GM12878 (cell line): ENCODE results near the gene SLC26A1. TPM values are rescaled to one million over a fixed set of nuclear protein-coding genes. Genes with fewer than 3 reads are reported as not detected.

ENCODE experiments used
- ATAC-seq: fragments of 200-7000 bp; cut with Tn5 transposase; 3 replicates; pipeline ENCODE4 v1.9.1; 2020; ENCODE audit warnings: mild to moderate bottlenecking, moderate library complexity
- BruUV-seq: library from RNA; stranded (reverse); fragments of 400-500 nt; replicated peaks from 2 replicates; lab custom pipeline; 2021; lab: Mats Ljungman, UMichigan
- CTCF ChIA-PET: fragments of 300-600 bp; sonication (Branson Sonifier 250); formaldehyde crosslinking; extraction: SDS; loops from one replicate; lab custom pipeline; 2021; ENCODE audit warnings: inconsistent platforms; lab: Yijun Ruan, JAX
- POLR2A ChIA-PET: fragments of 350-600 bp; formaldehyde crosslinking; extraction: SDS; loops from one replicate; lab custom pipeline; 2021; ENCODE audit warnings: inconsistent platforms; lab: Charles Lee
- RAD21 ChIA-PET: fragments of 300-600 bp; sonication (Branson Sonifier 250); formaldehyde crosslinking; loops from one replicate; lab custom pipeline; 2023; ENCODE audit warnings: antibody characterized with exemption; ENCODE audit not compliant: unreplicated experiment; lab: Charles Lee
- SMC1A ChIA-PET: fragments of 300-600 bp; sonication (Branson Sonifier 250); formaldehyde crosslinking; loops from one replicate; lab custom pipeline; 2023; ENCODE audit not compliant: unreplicated experiment, uncharacterized antibody; lab: Charles Lee
- DNase-seq: peaks from one replicate; pipeline ENCODE4 v3.0.0-alpha.2; 2011; ENCODE audit warnings: low read depth, low spot score
- FAIRE-seq: peaks from 3 replicates; lab custom pipeline; 2011; peaks lifted over from hg19 to GRCh38; lab: Jason Lieb, UNC
- H2AFZ ChIP-seq: 2 replicates; pipeline ENCODE4 v1.6.0; 2011; ENCODE audit warnings: low read depth, low read length, control low read depth; ENCODE audit not compliant: control insufficient read depth
- H3K27ac ChIP-seq: 2 replicates; pipeline ENCODE4 v1.5.1; 2011; ENCODE audit warnings: control low read depth; ENCODE audit not compliant: control insufficient read depth, insufficient read depth
- H3K27me3 ChIP-seq, 2 experiments: replicated peaks in 1 of 2; 2 replicates each; pipeline versions ENCODE4 v1.6.0 to v1.6.1; 2011; ENCODE audit warnings: low read length in 1 of 2; ENCODE audit not compliant: control insufficient read depth in 2 of 2, insufficient read depth in 2 of 2
- H3K36me3 ChIP-seq, 2 experiments: 2 replicates each; pipeline ENCODE4 v1.5.1; 2011; ENCODE audit warnings: low read length in 1 of 2; ENCODE audit not compliant: control insufficient read depth in 2 of 2, insufficient read depth in 2 of 2
- H3K4me1 ChIP-seq: 2 replicates; pipeline ENCODE4 v1.6.1; 2011; ENCODE audit warnings: mild to moderate bottlenecking, low read length, moderate library complexity, mixed read lengths; ENCODE audit not compliant: control insufficient read depth, insufficient read depth
- H3K4me2 ChIP-seq: 2 replicates; pipeline ENCODE4 v1.6.0; 2011; ENCODE audit warnings: control low read depth; ENCODE audit not compliant: control insufficient read depth, insufficient read depth
- H3K4me3 ChIP-seq: fragments of 200-600 bp; sonication (generic); 2 replicates; pipeline ENCODE4 v1.5.1; 2016
- H3K79me2 ChIP-seq: 2 replicates; pipeline ENCODE4 v1.6.0; 2011; ENCODE audit warnings: low read length; ENCODE audit not compliant: control insufficient read depth, insufficient read depth
- H3K9ac ChIP-seq: 2 replicates; pipeline ENCODE4 v1.8.0; 2011; ENCODE audit warnings: low read length, control low read depth, mixed read lengths; ENCODE audit not compliant: control insufficient read depth, insufficient read depth
- H3K9me3 ChIP-seq: replicated peaks from 3 replicates; pipeline ENCODE4 v1.5.1; 2011; ENCODE audit warnings: mild to moderate bottlenecking, low read length; ENCODE audit not compliant: control insufficient read depth, insufficient read depth
- H4K20me1 ChIP-seq: 2 replicates; pipeline ENCODE4 v1.6.0; 2011; ENCODE audit not compliant: control insufficient read depth, insufficient read depth
- ATF7 ChIP-seq: fragments of 450-650 bp; IDR thresholded peaks from 2 replicates; pipeline ENCODE4 v1.6.1; 2016; ENCODE audit warnings: low read depth, mild to moderate bottlenecking
- BMI1 ChIP-seq: fragments of 450-650 bp; IDR thresholded peaks from 2 replicates; pipeline ENCODE4 v1.6.1; 2016; ENCODE audit warnings: mild to moderate bottlenecking, moderate library complexity, borderline replicate concordance
- CEBPB ChIP-seq, 2 experiments: fragments of 150-350 bp in 1 of 2; IDR thresholded peaks; 2 replicates each; pipeline ENCODE4 v1.6.1; 2012 to 2014; ENCODE audit warnings: low read depth in 2 of 2, low read length in 2 of 2, borderline replicate concordance in 1 of 2, inconsistent platforms in 1 of 2
- CHD1 ChIP-seq: IDR thresholded peaks from 2 replicates; pipeline ENCODE4 v1.6.1; 2012; ENCODE audit warnings: low read depth, low read length, improper control_type of control experiment
- DPF2 ChIP-seq: fragments of 450-650 bp; IDR thresholded peaks from 2 replicates; pipeline ENCODE4 v1.6.1; 2017; ENCODE audit warnings: mild to moderate bottlenecking
- EP300 ChIP-seq, 2 experiments: fragments of 150-350 bp in 1 of 2; IDR thresholded peaks; 2 replicates each; pipeline ENCODE4 v1.6.1; 2011 to 2012; ENCODE audit warnings: low read depth in 2 of 2, low read length in 2 of 2, borderline replicate concordance in 1 of 2, improper control_type of control experiment in 1 of 2, inconsistent platforms in 1 of 2; ENCODE audit not compliant: control insufficient read depth in 1 of 2
- HDAC6 ChIP-seq: fragments of 200-600 bp; sonication (generic); IDR thresholded peaks from one replicate; pipeline ENCODE4 v1.8.0; 2017; ENCODE audit warnings: antibody characterized with exemption; ENCODE audit not compliant: unreplicated experiment
- JUND ChIP-seq: IDR thresholded peaks from 2 replicates; pipeline ENCODE4 v1.6.1; 2012; ENCODE audit warnings: low read depth, mild to moderate bottlenecking, low read length, improper control_type of control experiment, moderate library complexity
- KDM1A ChIP-seq: fragments of 200-600 bp; sonication (generic); IDR thresholded peaks from 2 replicates; pipeline ENCODE4 v1.6.1; 2016; ENCODE audit warnings: borderline replicate concordance
- MXI1 ChIP-seq: fragments of 150-350 bp; IDR thresholded peaks from 2 replicates; pipeline ENCODE4 v1.6.1; 2011; ENCODE audit warnings: low read depth, mild to moderate bottlenecking, inconsistent platforms, low read length, improper control_type of control experiment
- MYC ChIP-seq: IDR thresholded peaks from 2 replicates; pipeline ENCODE4 v1.6.1; 2011; ENCODE audit warnings: mild to moderate bottlenecking, low read length, moderate library complexity, inconsistent platforms; ENCODE audit not compliant: insufficient read depth, insufficient replicate concordance, insufficient read length, severe bottlenecking
- NR2C1 ChIP-seq: fragments of 450-650 bp; IDR thresholded peaks from 2 replicates; pipeline ENCODE4 v1.6.1; 2017; ENCODE audit warnings: antibody characterized with exemption, mild to moderate bottlenecking, moderate library complexity
- SIX5 ChIP-seq: IDR thresholded peaks from 2 replicates; pipeline ENCODE4 v1.6.1; 2011; ENCODE audit warnings: mild to moderate bottlenecking, low read depth, low read length, moderate library complexity; ENCODE audit not compliant: severe bottlenecking
- SMAD5 ChIP-seq: IDR thresholded peaks from 2 replicates; pipeline ENCODE4 v1.6.1; 2016; ENCODE audit warnings: antibody characterized with exemption, low read depth
- SRF ChIP-seq, 2 experiments: IDR thresholded peaks; 2 replicates each; pipeline ENCODE4 v1.6.1; 2011; ENCODE audit warnings: low read depth in 2 of 2, low read length in 2 of 2, mild to moderate bottlenecking in 1 of 2, moderate library complexity in 1 of 2
- STAT1 ChIP-seq: fragments of 450-650 bp; conservative IDR thresholded peaks from 2 replicates; pipeline ENCODE4 v1.6.1; 2014; ENCODE audit warnings: antibody characterized with exemption, mild to moderate bottlenecking
- TCF3 ChIP-seq: IDR thresholded peaks from 2 replicates; pipeline ENCODE4 v1.6.1; 2012; ENCODE audit warnings: low read depth, mild to moderate bottlenecking, low read length, borderline replicate concordance; ENCODE audit not compliant: insufficient read depth
- WGBS: methylation state at CpG from one replicate; pipeline ENCODE4 v1.1.6; 2016; ENCODE audit warnings: low lambda C conversion rate; ENCODE audit not compliant: insufficient replicate concordance, insufficient coverage; ENCODE audit errors: missing lambda C conversion rate; 5-methylcytosine and 5-hydroxymethylcytosine counted together
- in situ Hi-C: fragments of 300-500 bp; cut with MboI; formaldehyde crosslinking; loops from 9 replicates; pipeline ENCODE4 v1.14.3; 2018; ENCODE audit warnings: mixed read lengths
- intact Hi-C: fragments of 100-400 bp; cut with micrococcal nuclease; formaldehyde crosslinking; loops from one replicate; pipeline ENCODE4 v1.14.2; 2022; ENCODE audit not compliant: unreplicated experiment
- polyA plus RNA-seq, 11 experiments: library from polyadenylated mRNA; depleted of rRNA in 4 of 11; unstranded in 6 of 11; stranded (reverse) in 5 of 11; fragments of >200 nt; fragmentation: Nextera tagmentation in 4 of 11; fragmentation: Illumina TruSeq in 1 of 11; extraction: Ambion mirVana in 4 of 11; extraction: Trizol in 1 of 11; gene quantifications; 1 replicate in 1 of 11; 2 replicates in 10 of 11; pipeline versions ENCODE4 v1.2.1 to v1.2.3, GENCODE V29; 2011 to 2016; ENCODE audit warnings: inconsistent platforms in 2 of 11, missing spikeins in 2 of 11, low read depth in 1 of 11
- total RNA-seq, 4 experiments: library from RNA; depleted of rRNA in 3 of 4; stranded (reverse); fragments of >200 nt in 3 of 4; fragmentation: Illumina TruSeq in 1 of 4; extraction: Trizol in 1 of 4; gene quantifications; 2 replicates each; pipeline versions ENCODE4 v1.2.1 to v1.2.3, GENCODE V29; 2013 to 2021
- TF ChIP-seq, protein P1 (sequence below): fragments of 450-650 bp; IDR thresholded peaks from 2 replicates; pipeline ENCODE4 v1.6.1; 2016; ENCODE audit warnings: mild to moderate bottlenecking, moderate library complexity, borderline replicate concordance
- TF ChIP-seq, protein P2 (sequence below): fragments of 450-650 bp; IDR thresholded peaks from 2 replicates; pipeline ENCODE4 v1.6.1; 2014; ENCODE audit warnings: mild to moderate bottlenecking
- TF ChIP-seq, protein P3 (sequence below): IDR thresholded peaks from 2 replicates; pipeline ENCODE4 v1.6.1; 2012; ENCODE audit warnings: low read depth, low read length, improper control_type of control experiment

Gene SLC26A1
- total and polyA plus RNA-seq, 10 of the 15 experiments (the other 5 are each of a cell fraction or from before 2014, with no cell fraction given), result 0.05 to 0.96 (median 0.28) TPM; not detected in 5

DNA sequence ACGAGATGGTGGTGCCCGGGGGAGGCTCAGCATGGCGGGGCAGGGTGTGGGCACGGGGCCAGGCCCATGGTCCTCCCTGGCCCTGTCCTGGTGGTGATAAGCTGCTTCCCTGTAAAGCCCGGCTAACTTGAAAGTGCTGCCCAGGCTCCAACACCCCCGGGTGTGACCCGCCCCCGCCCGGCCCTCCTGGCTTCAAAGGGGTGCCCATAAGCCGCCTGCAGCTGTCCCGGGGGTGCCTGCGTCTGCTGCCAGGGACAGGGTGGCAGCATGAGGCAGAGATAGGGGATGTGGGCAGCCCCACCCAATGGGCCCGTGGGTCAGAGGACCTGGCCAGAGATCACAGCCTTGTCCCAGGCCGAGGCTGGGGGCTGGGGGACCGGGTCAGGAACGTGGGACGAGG lies 36.3 kb upstream of the SLC26A1 start:
- H3K27me3 ChIP-seq, result no peaks in the 10 kb centered on the region
- ChIA-PET SMC1A (no interaction called here), RAD21 (no interaction called here), POLR2A (no interaction called here), CTCF (no interaction called here)
- no peaks in the 10 kb centered on the region for H3K9me3 ChIP-seq
- H3K4me1 ChIP-seq, result peaks cover 6% of the 10 kb centered on the region
- TF ChIP-seq, protein P1, sequence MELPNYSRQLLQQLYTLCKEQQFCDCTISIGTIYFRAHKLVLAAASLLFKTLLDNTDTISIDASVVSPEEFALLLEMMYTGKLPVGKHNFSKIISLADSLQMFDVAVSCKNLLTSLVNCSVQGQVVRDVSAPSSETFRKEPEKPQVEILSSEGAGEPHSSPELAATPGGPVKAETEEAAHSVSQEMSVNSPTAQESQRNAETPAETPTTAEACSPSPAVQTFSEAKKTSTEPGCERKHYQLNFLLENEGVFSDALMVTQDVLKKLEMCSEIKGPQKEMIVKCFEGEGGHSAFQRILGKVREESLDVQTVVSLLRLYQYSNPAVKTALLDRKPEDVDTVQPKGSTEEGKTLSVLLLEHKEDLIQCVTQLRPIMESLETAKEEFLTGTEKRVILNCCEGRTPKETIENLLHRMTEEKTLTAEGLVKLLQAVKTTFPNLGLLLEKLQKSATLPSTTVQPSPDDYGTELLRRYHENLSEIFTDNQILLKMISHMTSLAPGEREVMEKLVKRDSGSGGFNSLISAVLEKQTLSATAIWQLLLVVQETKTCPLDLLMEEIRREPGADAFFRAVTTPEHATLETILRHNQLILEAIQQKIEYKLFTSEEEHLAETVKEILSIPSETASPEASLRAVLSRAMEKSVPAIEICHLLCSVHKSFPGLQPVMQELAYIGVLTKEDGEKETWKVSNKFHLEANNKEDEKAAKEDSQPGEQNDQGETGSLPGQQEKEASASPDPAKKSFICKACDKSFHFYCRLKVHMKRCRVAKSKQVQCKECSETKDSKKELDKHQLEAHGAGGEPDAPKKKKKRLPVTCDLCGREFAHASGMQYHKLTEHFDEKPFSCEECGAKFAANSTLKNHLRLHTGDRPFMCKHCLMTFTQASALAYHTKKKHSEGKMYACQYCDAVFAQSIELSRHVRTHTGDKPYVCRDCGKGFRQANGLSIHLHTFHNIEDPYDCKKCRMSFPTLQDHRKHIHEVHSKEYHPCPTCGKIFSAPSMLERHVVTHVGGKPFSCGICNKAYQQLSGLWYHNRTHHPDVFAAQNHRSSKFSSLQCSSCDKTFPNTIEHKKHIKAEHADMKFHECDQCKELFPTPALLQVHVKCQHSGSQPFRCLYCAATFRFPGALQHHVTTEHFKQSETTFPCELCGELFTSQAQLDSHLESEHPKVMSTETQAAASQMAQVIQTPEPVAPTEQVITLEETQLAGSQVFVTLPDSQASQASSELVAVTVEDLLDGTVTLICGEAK, result no peak
- TF ChIP-seq JUND (no peak), KDM1A (no peak), CHD1 (no peak), STAT1 (no peak), HDAC6 (no peak), SMAD5 (no peak), DPF2 (no peak), CEBPB (IDR thresholded peaks at IDR 0.05; ENCODE audit: borderline replicate concordance in 1 of 2, low read depth in 2 of 2, low read length in 2 of 2) (no peak), EP300 (IDR thresholded peaks at IDR 0.05; ENCODE audit: borderline replicate concordance in 1 of 2, control insufficient read depth in 1 of 2, low read depth in 2 of 2, low read length in 2 of 2) (no peak), NR2C1 (no peak), BMI1 (no peak), MXI1 (no peak), ATF7 (no peak), TCF3 (no peak), SRF (IDR thresholded peaks at IDR 0.05; ENCODE audit: low read depth in 2 of 2, low read length in 2 of 2) (no peak), SIX5 (no peak), MYC (no peak)
- TF ChIP-seq, protein P2, sequence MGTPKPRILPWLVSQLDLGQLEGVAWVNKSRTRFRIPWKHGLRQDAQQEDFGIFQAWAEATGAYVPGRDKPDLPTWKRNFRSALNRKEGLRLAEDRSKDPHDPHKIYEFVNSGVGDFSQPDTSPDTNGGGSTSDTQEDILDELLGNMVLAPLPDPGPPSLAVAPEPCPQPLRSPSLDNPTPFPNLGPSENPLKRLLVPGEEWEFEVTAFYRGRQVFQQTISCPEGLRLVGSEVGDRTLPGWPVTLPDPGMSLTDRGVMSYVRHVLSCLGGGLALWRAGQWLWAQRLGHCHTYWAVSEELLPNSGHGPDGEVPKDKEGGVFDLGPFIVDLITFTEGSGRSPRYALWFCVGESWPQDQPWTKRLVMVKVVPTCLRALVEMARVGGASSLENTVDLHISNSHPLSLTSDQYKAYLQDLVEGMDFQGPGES, result no peak
- TF ChIP-seq, protein P3, sequence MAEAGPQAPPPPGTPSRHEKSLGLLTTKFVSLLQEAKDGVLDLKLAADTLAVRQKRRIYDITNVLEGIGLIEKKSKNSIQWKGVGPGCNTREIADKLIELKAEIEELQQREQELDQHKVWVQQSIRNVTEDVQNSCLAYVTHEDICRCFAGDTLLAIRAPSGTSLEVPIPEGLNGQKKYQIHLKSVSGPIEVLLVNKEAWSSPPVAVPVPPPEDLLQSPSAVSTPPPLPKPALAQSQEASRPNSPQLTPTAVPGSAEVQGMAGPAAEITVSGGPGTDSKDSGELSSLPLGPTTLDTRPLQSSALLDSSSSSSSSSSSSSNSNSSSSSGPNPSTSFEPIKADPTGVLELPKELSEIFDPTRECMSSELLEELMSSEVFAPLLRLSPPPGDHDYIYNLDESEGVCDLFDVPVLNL, result no peak
- DNase-seq (no peak), FAIRE-seq (no peak), ATAC-seq (no peak)
- no peak overlapping the region for H3K4me2 ChIP-seq
- H3K9ac ChIP-seq, result no peak overlapping the region
- H3K27ac ChIP-seq, result no peak overlapping the region
- 32% methylated on average over 17 of the region's 17 CpGs for WGBS
- H2AFZ ChIP-seq, result no peak overlapping the region
- BruUV-seq, result no TSS peak
- H4K20me1 ChIP-seq, result no peaks in the 10 kb centered on the region
- no peaks in the 10 kb centered on the region for H3K79me2 ChIP-seq
- in situ Hi-C loops (no loop called here), intact Hi-C loops (loop anchor here (5.0 kb wide), 1 partner anchor 333 kb away; no protein-coding TSS in a partner anchor)
- no peaks in the 10 kb centered on the region for H3K36me3 ChIP-seq
- no peak overlapping the region for H3K4me3 ChIP-seq
